ENCODE data around the gene COL24A1.

- TF ChIP-seq CTCF (optimal IDR thresholded peaks at IDR 0.05 in 1 of 3, IDR thresholded peaks at IDR 0.05 in 1 of 3, conservative IDR thresholded peaks at IDR 0.05 in 1 of 3; ENCODE audit: extremely low read depth in 1 of 3, insufficient read depth in 2 of 3, low read length in 3 of 3) (no peak), EZH2 (IDR thresholded peaks at IDR 0.05; ENCODE audit: low read length) (no peak)
These were observed 70.7 kb downstream of the COL24A1 start for GRCh38 chr1:86085741-86086409.

Data from keratinocyte (primary cell).